ENCODE results near the gene NOMO2. TPM values are rescaled to one million over a fixed set of nuclear protein-coding genes. Genes with fewer than 3 reads are reported as not detected.

NOMO2 gene, protein sequence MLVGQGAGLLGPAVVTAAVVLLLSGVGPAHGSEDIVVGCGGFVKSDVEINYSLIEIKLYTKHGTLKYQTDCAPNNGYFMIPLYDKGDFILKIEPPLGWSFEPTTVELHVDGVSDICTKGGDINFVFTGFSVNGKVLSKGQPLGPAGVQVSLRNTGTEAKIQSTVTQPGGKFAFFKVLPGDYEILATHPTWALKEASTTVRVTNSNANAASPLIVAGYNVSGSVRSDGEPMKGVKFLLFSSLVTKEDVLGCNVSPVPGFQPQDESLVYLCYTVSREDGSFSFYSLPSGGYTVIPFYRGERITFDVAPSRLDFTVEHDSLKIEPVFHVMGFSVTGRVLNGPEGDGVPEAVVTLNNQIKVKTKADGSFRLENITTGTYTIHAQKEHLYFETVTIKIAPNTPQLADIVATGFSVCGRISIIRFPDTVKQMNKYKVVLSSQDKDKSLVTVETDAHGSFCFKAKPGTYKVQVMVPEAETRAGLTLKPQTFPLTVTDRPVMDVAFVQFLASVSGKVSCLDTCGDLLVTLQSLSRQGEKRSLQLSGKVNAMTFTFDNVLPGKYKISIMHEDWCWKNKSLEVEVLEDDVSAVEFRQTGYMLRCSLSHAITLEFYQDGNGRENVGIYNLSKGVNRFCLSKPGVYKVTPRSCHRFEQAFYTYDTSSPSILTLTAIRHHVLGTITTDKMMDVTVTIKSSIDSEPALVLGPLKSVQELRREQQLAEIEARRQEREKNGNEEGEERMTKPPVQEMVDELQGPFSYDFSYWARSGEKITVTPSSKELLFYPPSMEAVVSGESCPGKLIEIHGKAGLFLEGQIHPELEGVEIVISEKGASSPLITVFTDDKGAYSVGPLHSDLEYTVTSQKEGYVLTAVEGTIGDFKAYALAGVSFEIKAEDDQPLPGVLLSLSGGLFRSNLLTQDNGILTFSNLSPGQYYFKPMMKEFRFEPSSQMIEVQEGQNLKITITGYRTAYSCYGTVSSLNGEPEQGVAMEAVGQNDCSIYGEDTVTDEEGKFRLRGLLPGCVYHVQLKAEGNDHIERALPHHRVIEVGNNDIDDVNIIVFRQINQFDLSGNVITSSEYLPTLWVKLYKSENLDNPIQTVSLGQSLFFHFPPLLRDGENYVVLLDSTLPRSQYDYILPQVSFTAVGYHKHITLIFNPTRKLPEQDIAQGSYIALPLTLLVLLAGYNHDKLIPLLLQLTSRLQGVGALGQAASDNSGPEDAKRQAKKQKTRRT
- total RNA-seq (2014; rRNA removed; shearing (Covaris generic)), result 136 and 159 TPM in 2 replicates

DNA sequence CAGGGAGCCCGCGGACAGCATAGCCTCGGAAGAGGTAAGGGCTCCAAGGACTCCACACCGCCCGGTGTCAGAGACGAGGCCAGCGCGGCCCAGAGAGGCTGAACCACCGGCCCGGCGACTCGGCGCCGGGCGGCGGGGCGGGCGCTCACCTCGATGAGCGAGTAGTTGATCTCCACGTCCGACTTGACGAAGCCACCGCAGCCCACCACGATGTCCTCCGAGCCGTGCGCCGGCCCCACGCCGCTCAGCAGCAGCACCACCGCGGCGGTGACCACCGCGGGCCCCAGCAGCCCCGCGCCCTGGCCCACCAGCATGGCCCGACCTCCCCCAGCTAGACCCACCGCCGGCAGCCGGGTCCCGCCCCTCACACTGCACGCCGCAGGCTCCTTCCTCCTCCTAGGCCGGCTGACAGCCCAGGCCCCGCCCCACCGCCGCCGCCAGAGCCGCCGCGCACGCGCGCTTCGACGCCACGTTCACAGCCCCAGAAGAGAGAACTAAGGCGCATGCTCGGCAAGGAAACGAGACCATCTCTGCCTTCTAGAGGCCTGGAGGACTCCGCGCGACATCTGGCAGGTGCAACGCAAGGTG is at the start of gene NOMO2:
NOMO2 (minus strand) TSS at position 371 of the 588 bp plus-strand sequence; CDS start at position 314, 57 bp downstream.

Small RNA genes within 50 kb of the gene (small RNA-seq; reads per million reads assigned to genes)
- gene MIR3179-3 (not detected), gene MIR3179-4 (not detected), gene MIR3180-3 (not detected), gene MIR3670-3 (not detected), gene MIR3670-4 (not detected), gene MIR6770-3 (not detected), gene RF00019 (not detected)

Other genes with a start within 250 kb of the NOMO2 start
- not detected in 2 replicates for gene NPIPA8, start 225.4 kb downstream of the NOMO2 start, total RNA-seq (2014; rRNA removed; shearing (Covaris generic))
- 1,656 and 3,126 TPM in 2 replicates for gene RPS15A, start 228.2 kb upstream of the NOMO2 start, total RNA-seq (2014; rRNA removed; shearing (Covaris generic))
- gene ARL6IP1, start 239.5 kb upstream of the NOMO2 start, total RNA-seq (2014; rRNA removed; shearing (Covaris generic)), result 130 and 131 TPM in 2 replicates